ENCODE measurements around the gene PLCH1. TPM values are rescaled to one million over a fixed set of nuclear protein-coding genes. Genes with fewer than 3 reads are reported as not detected.

PLCH1 gene
- total RNA-seq, 1 donor = 11.7 TPM

GRCh38 chr3:155354658-155355057, 390.2 kb downstream of the PLCH1 start:
- DNase-seq (ENCODE audit: low read depth) = no peak
- TF ChIP-seq CTCF (IDR thresholded peaks at IDR 0.05; ENCODE audit: insufficient read depth, low read depth, low read length) = no peak
- H3K4me3 ChIP-seq (ENCODE audit: low read depth, low read length) = no peak overlapping the region

GRCh38 chr3:155352900-155353490, 391.9 kb downstream of the PLCH1 start:
- peak; percentile 50 for TF ChIP-seq CTCF (IDR thresholded peaks at IDR 0.05; ENCODE audit: insufficient read depth, low read depth, low read length)
- no peak overlapping the region for H3K4me3 ChIP-seq (ENCODE audit: low read depth, low read length)
- peak; percentile 43 for DNase-seq (ENCODE audit: low read depth)

GRCh38 chr3:155350571-155350970, 394.3 kb downstream of the PLCH1 start:
- H3K4me3 ChIP-seq (ENCODE audit: low read depth, low read length) = no peak overlapping the region
- TF ChIP-seq CTCF (IDR thresholded peaks at IDR 0.05; ENCODE audit: insufficient read depth, low read depth, low read length) = no peak
- no peak for DNase-seq (ENCODE audit: low read depth)

- no peak overlapping the region for H3K4me3 ChIP-seq (ENCODE audit: low read depth, low read length)
- no peak for DNase-seq (ENCODE audit: low read depth)
- TF ChIP-seq CTCF (IDR thresholded peaks at IDR 0.05; ENCODE audit: insufficient read depth, low read depth, low read length) = no peak
Measured at GRCh38 chr3:155347901-155348300, 397.0 kb downstream of the PLCH1 start.

- H3K4me3 ChIP-seq (ENCODE audit: low read depth, low read length) = no peak overlapping the region
- TF ChIP-seq CTCF (IDR thresholded peaks at IDR 0.05; ENCODE audit: insufficient read depth, low read depth, low read length) = no peak
- DNase-seq (ENCODE audit: low read depth) = no peak
Measured at GRCh38 chr3:155342344-155342743, 402.5 kb downstream of the PLCH1 start.

GRCh38 chr3:155339052-155339451, 405.8 kb downstream of the PLCH1 start:
- TF ChIP-seq CTCF (IDR thresholded peaks at IDR 0.05; ENCODE audit: insufficient read depth, low read depth, low read length) = no peak
- DNase-seq (ENCODE audit: low read depth) = no peak
- no peak overlapping the region for H3K4me3 ChIP-seq (ENCODE audit: low read depth, low read length)

GRCh38 chr3:155335724-155336354, 409.0 kb downstream of the PLCH1 start:
- DNase-seq (ENCODE audit: low read depth) = no peak
- no peak for TF ChIP-seq CTCF (IDR thresholded peaks at IDR 0.05; ENCODE audit: insufficient read depth, low read depth, low read length)
- no peak overlapping the region for H3K4me3 ChIP-seq (ENCODE audit: low read depth, low read length)
